Measurements from ENCODE around the gene PTPRD. TPM values are rescaled to one million over a fixed set of nuclear protein-coding genes. Genes with fewer than 3 reads are reported as not detected.

The PTPRD gene
- total RNA-seq, 1 donor from 2014 or later, result 15.6 TPM

DNA sequence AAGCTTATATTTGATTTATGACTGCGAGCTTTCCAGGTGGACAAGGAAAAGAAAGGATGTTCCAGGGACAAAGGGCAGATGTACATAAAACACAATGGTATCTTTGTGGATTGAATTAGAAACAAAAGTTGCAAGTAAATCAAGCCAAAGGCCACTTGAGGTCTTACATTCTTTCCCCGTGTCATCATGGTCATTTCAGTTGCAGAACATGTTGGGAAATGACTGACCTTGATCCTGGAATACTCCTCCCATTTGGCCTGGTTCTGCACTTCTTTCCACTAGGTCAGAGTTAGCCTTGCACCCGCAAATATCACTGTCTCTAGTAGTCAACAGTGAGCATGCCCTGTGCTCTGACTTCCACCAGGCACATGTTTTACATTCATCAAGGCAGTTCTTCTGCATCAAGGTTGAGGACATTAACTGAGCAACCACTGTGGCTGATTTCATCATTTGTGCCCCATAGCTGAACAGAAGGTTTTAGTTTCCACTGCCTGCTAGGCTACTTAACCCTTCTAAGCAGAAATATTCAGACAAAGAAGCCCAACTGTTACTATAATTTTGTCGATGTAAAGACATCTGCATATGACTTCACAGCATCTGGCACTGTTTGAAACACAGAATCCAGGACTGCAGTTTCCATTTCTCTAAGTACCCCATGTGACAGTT, 1651.5 kb downstream of the PTPRD start:
- intact Hi-C loops (cut with micrococcal nuclease), result no loop called here
- DNase-seq, result peak; percentile 16
- no peak overlapping the region for H3K4me3 ChIP-seq

DNA sequence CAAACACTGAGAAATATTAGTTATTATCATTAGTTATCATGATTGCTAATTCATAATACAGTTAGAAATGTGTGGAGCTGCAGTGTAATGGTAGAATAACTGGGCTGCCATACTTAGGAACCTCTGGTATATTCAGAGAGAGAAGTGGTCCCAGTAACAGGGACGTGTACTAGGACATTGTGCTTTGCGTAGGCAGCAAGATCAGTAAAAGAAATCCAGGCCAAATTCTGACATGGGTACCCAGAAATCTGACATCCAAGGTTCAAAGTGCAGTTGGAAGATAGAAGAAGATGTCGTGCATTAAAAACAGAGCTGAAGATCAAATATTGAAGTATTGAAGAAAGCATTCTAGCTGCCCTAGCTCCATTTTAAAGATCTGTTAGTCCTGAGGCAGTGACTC, 1652.5 kb downstream of the PTPRD start:
- Histone ChIP-seq H3K27ac (replicated peaks) (peak overlapping the region; percentile 78), H3K4me1 (peaks cover 32% of the 10 kb centered on the region), H3K27me3 (ENCODE audit: low read depth) (no peaks in the 10 kb centered on the region), H3K36me3 (no peaks in the 10 kb centered on the region), H3K4me3 (no peak overlapping the region), H3K9me3 (replicated peaks) (no peaks in the 10 kb centered on the region)
- no peak for DNase-seq
- TF ChIP-seq, protein P1, sequence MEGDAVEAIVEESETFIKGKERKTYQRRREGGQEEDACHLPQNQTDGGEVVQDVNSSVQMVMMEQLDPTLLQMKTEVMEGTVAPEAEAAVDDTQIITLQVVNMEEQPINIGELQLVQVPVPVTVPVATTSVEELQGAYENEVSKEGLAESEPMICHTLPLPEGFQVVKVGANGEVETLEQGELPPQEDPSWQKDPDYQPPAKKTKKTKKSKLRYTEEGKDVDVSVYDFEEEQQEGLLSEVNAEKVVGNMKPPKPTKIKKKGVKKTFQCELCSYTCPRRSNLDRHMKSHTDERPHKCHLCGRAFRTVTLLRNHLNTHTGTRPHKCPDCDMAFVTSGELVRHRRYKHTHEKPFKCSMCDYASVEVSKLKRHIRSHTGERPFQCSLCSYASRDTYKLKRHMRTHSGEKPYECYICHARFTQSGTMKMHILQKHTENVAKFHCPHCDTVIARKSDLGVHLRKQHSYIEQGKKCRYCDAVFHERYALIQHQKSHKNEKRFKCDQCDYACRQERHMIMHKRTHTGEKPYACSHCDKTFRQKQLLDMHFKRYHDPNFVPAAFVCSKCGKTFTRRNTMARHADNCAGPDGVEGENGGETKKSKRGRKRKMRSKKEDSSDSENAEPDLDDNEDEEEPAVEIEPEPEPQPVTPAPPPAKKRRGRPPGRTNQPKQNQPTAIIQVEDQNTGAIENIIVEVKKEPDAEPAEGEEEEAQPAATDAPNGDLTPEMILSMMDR (IDR thresholded peaks at IDR 0.05; ENCODE audit: borderline replicate concordance), result no peak
- intact Hi-C loops (cut with micrococcal nuclease), result no loop called here

More for the DNA sequence above, 1651.5 kb downstream of the PTPRD start:
- no peaks in the 10 kb centered on the region for H3K36me3 ChIP-seq
- peak overlapping the region; percentile 78 for H3K27ac ChIP-seq (replicated peaks)
- peaks cover 32% of the 10 kb centered on the region for H3K4me1 ChIP-seq
- H3K27me3 ChIP-seq (ENCODE audit: low read depth), result no peaks in the 10 kb centered on the region
- H3K9me3 ChIP-seq (replicated peaks), result peaks cover 3% of the 10 kb centered on the region
- TF ChIP-seq, protein P1 (IDR thresholded peaks at IDR 0.05; ENCODE audit: borderline replicate concordance), result no peak

DNA sequence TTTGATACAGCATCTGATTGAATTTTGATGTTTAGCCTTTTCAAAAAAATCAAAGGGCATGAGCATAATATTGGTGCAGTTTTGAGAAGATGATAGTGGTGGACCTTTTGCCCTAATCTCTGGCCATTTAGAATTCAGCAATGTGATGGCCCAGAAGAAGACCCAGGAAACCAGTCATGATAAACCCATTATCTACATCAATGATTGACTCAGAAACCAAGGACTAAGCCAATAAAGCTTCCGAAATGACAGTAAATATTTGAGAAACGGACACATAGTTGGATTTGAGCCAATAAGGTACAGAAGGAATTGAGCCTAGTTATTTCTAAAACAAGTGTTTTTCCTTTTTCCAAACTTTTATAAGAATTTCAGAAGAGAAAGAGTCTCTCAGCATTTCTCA, 1654.4 kb downstream of the PTPRD start:
- Histone ChIP-seq H3K27me3 (ENCODE audit: low read depth) (no peaks in the 10 kb centered on the region), H3K36me3 (no peaks in the 10 kb centered on the region), H3K4me1 (peaks cover 32% of the 10 kb centered on the region), H3K9me3 (replicated peaks) (no peaks in the 10 kb centered on the region), H3K27ac (replicated peaks) (no peak overlapping the region), H3K4me3 (no peak overlapping the region)
- intact Hi-C loops (cut with micrococcal nuclease), result no loop called here
- no peak for DNase-seq
- TF ChIP-seq, protein P1 (IDR thresholded peaks at IDR 0.05; ENCODE audit: borderline replicate concordance), result no peak

DNA sequence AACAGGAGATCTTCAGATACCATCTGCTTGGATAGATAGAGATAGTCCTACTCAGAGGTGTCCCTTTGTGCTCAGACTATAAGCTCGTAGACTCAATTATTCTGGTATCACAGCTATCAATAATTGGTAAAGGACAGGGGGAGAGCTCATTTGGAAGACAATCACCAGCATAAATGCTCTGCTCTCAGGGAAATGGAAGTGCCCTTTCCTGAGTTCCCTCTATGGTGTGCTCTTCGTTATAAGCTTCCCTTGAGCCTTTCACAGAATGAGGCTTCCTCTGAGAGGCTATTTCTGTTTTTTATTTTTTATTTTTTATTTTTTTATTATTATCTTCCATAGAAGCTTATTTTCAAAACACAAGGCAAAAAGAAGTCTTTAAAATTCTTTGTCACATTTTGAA, 1657.5 kb downstream of the PTPRD start:
- no peak for DNase-seq
- Histone ChIP-seq H3K4me1 (peaks cover 18% of the 10 kb centered on the region), H3K9me3 (replicated peaks) (no peaks in the 10 kb centered on the region), H3K36me3 (no peaks in the 10 kb centered on the region), H3K27ac (replicated peaks) (no peak overlapping the region), H3K27me3 (ENCODE audit: low read depth) (no peaks in the 10 kb centered on the region), H3K4me3 (no peak overlapping the region)
- TF ChIP-seq, protein P1 (IDR thresholded peaks at IDR 0.05; ENCODE audit: borderline replicate concordance), result no peak
- intact Hi-C loops (cut with micrococcal nuclease), result no loop called here

DNA sequence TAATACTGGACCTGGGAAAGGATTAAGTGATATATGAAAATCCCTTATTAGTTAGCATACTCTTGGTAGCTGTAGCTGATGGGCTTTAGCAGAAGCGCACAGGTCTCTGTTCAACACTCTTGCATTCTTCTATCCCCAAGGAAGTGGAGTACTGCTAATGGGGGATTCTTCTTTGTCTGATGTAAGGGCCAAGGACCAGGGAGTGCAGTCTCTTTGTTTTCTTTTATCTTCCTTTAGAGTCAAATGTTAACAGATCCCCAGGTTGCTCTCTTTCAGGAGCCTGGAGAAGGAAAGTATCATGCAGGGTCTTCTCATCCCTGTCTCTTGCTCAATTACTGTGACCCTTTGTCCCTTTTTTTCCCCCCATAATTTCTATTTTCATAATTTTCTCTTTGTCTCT, 1666.3 kb downstream of the PTPRD start:
- TF ChIP-seq, protein P1 (IDR thresholded peaks at IDR 0.05; ENCODE audit: borderline replicate concordance), result no peak
- no peaks in the 10 kb centered on the region for H3K4me1 ChIP-seq
- H3K36me3 ChIP-seq, result no peaks in the 10 kb centered on the region
- H3K27ac ChIP-seq (replicated peaks), result no peak overlapping the region
- no peaks in the 10 kb centered on the region for H3K27me3 ChIP-seq (ENCODE audit: low read depth)
- H3K4me3 ChIP-seq, result no peak overlapping the region
- H3K9me3 ChIP-seq (replicated peaks), result peaks cover 12% of the 10 kb centered on the region
- intact Hi-C loops (cut with micrococcal nuclease), result no loop called here
- DNase-seq, result no peak
